ENCODE data around the gene TXNIP.
A peak's percentile ranks its signal among the peaks of the same experiment; 100 is the strongest.

The TXNIP gene

GRCh38 chr1:145983960-145984830 is 12.2 kb downstream of the TXNIP start:
- peak; percentile 35 for DNase-seq

DNA sequence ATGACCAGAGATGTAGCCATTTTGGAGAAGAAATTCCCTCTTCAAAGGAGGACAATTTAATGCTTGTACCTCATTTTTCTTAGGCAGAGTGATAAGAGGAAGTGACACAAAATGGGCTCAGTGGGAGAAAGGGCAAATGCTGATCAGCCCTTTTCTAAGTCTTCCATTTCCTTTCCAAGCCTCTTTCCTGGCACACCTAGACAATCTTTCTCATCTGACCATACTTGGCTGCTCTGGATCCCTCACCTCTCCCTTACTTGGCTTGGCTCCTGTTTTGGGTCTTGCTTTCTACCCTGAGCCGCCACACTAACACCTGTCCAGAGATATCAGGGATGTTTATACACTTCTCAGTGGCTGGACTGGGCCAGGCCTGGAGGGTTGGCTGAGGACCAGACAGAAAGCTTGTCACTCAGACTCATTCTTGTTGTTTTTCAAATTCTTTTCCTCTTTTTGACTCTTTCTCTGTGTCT is 13.1 kb downstream of the TXNIP start:
- no peak for DNase-seq

- DNase-seq: no peak
Observed at GRCh38 chr1:145982010-145982723, 14.2 kb downstream of the TXNIP start.

DNA sequence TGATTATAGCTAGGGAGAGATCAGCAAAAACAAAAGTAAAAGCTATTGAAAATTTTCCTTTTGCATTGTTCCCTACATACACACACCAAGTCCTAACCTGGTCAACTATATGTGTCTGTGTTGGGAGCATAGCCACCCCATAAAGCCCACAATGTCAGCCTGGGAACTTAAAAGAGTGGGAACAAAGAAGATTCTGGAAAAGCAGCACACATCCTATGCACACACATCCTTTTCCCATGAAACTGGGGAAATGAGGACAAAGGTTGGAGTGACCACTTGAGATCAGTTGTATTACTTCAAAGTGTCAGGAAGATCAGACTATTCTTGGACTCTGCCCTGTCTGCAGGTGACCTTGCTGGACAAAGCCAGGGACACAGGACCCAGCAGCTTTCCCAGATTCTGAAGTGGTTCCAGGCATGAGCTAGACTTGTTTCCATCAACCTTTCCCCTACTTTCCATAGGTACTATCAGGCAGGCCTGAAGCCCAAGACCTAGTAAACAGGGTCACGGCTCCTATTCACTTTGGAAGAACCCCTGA is 15.9 kb downstream of the TXNIP start:
- DNase-seq: no peak

DNA sequence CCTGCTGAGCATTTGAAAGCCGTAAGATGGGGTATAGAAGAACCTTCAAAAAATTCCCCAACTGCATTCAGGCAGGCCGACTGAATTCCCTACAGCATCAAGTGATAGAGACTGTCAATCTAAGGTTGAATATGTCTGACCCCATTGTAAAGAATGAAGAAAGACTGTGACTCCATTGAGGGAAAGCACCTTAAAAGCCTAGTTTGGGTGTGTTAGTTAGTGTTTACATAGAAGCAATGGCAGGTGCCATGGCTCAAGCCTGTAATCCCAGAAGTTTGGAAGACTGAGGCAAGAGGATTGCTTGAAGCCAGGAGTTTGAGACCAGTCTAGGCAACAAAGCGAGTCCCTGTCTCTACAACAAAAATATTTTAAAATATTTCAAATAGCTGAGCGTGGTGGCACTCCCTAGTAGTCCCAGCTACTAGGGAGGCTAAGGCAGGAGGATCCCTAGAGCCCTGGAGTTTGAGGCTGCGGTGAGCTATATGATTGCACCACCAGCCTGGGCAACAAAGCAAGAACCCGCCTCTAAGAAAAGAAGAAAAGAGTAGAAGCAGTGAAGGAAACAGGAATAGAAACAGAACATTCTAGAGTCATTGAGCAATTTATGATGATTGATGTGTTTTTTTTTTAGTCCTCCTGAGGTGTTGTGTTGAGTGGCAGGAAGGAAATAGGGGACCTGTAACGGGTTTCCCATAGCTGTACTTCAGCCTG is 16.5 kb downstream of the TXNIP start:
- DNase-seq: no peak

DNA sequence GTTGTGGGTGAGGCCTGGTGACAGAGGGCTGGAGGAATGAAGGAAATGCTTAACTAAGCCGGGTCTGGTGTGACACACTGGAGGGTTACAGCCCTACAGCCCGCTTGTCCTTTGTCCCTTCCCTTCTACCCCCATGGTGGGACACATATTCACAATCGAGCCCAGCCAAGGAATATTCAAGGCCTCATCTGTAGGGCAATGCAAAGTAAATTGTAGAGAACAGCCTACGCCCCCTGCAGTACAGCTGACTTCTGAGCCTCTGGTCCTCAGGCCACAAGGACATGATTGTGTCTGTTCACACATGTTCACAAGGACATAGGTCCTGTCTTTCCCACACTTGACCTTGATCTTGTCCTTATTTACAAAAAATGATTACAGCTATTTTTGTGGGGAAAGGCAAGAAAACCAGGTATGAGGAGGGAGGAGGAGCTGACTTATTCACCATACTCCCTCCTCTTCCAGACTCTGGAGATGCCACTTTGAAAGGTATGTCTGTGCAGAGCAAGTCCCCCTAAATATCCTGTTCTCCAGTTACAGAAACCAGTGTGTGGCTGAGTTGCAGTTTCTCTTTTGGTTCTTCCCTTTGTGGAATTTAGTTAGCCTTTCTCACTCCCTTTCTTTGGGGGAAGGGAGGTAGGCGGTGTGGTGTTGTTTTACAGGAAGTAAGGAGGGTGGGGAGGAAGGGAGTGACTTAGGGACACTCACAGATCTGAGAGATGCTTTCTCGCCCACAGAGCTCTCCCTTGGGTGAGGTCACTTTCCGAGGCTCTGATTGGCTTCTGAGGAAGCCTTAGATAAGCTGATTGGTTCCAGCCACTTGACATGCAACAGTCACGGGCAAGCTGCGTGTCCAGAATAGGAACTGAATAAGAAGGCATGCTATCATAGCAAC is 17.3 kb downstream of the TXNIP start:
- peak; percentile 67 for DNase-seq

- no peak for DNase-seq
Observed at GRCh38 chr1:145978471-145978853, 17.9 kb downstream of the TXNIP start.

DNA sequence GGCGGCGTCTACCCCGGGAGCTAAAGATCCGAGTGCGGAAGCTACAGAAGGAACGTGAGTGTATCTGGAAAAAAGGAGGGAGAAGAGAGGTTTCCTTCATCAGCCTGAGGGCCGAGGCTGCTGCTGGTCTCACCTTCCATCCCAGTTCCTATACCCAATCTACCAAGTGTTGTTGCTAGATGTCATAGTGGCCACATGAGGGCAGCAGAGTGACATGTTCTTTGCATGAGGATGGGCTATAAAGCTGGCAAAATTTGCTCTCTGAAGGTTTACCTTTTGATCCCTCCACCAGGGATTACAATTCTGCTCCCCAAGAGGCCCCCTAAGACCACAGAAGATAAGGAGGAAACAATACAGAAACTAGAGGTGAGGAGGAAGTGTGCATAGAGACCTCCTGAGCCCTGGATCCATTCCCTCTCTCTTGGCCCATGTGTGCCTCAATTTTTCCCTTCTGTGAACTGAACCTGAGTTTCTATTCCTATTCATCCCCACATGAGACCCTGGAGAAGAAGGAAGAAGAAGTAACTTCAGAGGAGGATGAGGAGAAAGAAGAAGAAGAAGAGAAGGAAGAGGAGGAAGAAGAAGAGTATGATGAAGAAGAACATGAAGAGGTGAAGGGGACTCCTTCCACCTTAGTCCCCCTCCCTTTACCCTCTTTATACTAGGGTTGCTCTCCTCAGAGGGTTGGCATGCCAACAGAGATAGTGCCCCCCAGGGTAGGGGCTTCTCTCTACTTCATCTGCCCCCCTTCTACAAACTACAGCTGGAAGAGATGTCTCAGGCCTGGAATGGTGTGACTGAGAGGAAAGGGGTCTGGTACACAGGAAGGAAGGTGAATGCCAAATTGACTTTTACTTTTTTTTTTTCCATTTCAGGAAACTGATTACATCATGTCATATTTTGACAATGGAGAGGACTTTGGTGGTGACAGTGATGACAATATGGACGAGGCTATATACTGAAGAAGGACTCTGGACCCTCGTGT is 18.6 kb downstream of the TXNIP start:
- DNase-seq: peak; percentile 69

- DNase-seq: no peak
Observed at GRCh38 chr1:145977016-145977415, 19.4 kb downstream of the TXNIP start.

GRCh38 chr1:145975216-145975615 is 21.2 kb downstream of the TXNIP start:
- DNase-seq: no peak

GRCh38 chr1:145974721-145975120 is 21.7 kb downstream of the TXNIP start:
- no peak for DNase-seq

- DNase-seq: no peak
Observed at GRCh38 chr1:145972580-145972979, 23.8 kb downstream of the TXNIP start.

- DNase-seq: no peak
Observed at GRCh38 chr1:145967288-145967687, 29.1 kb downstream of the TXNIP start.

DNA sequence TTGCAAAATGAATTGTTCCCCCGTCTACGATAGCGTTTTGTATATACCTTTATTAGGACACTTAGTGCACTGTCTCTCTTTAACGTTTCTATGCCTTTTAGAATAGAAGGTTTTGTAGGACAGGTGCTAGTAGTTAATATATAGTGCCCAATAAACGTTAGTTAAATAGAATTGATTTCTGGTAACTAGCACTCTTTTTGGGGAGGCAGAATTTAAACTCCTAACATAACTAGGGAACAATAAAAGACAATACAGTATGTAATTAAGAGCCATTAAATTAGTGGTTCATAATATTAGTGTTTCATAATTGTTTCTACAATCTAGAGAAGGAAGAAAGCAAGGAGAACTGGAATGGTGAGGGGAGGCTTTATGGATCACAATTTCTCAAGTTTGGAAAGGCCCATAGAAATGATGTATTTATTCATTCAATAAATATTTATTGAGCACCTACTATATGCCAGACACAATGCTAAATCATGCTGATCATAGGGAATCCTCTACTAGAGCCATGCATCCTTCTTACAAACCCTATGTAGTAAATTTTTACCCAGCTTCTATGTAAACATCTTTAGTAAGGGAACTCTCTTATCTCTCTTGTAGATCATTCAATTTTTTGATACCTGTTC is 31.1 kb downstream of the TXNIP start:
- DNase-seq: no peak

DNA sequence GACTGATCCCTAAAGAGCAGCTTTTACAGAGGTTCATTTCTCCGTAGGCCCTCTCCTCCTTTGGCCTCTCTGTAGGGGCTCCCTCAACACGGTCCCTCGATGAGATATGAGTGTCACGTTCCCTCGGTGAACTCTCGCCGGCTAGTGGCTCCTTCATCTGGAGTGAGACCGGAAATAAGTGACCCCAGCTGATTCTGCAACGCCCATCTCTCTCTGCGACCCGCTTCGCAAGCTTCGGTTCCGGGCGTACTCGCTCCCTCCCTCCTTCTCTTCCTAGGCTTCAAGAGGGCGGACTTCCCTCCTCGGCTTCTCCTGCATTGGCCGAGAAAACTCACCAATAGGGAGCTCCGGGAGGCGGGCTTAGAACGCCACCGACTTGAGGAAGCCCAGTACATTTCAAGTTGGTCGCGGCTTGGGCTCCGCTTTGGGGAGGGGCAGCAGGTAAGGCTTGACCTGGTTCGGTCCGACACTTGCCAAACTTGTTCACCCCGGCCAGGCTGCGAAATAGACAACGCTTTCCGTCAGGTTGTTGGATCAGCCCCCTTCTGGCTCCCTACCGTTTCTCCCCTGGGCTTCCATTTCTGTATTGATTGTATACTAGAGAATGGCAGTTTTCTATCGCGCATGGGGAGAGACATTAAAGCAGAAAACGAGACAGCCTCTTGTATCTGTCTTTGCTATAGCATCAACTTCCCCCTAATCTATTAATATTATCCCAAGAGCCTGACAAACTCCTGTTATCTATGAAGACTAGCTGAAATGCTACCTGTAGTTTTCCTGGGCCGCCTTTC is 31.9 kb downstream of the TXNIP start, which contains the start of the genes ANKRD34A and POLR3GL:
ANKRD34A (minus strand) TSS at position 248 of the 791 bp plus-strand sequence. CDS start 2,816 bp downstream, outside the sequence.
POLR3GL (plus strand) TSS at position 363 of the 791 bp plus-strand sequence. CDS start 10,176 bp downstream, outside the sequence.
- peak; percentile 88 for DNase-seq

GRCh38 chr1:145963265-145964019 is 32.9 kb downstream of the TXNIP start:
- DNase-seq: no peak

DNA sequence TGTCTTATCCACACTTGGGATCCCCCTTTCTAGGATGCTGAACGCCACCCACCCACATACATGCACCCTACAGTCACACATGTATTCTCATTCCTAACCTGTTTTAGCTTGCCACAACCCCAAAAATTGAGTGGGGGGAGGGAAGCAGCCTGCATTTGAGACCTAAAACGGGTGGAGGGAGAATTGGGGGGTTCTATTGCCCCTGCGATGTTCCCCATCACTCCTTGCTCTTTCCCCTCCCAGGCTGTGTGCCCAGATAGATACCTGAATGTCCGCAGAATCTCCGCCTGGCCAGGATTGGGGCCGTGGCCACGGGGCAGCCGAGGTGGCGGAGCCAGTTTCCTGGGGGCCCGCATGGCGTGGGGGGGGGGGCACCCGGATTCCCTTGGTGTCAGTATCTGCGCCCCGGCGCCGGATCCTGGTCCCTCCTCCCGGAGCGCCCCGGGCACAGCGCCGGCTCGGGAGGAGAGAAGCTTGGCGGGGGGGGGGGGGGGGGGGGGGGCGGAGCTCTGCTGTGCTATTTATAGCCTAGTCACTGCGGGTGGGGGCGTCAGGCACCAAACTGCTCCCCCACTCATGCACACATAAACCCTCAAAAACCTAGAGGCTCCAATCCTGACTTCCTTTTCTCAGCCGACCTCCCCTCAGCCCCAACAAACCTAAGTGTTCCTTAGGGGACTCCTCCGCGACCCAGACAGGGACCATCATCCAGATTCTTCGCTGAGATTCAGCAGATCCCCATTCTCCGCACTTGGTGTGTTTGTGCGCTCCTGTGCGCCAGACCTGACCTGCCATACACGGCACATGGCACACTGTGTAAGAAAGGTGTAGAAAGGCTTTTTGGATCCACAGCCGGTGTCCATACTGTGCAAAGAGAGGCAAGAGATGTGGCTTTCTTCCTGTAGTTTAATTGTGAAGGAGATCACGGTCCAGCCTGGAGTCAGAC is 33.9 kb downstream of the TXNIP start:
- DNase-seq: peak; percentile 13
